Astrocyte (in vitro differentiated cells and primary cell): ENCODE results near the gene CCL5.

Experiments
- EZH2 ChIP-seq: IDR thresholded peaks from 2 replicates; pipeline ENCODE4 v1.6.1; 2012; ENCODE audit warnings: mild to moderate bottlenecking, low read length, inconsistent platforms; ENCODE audit not compliant: insufficient read depth
- TF ChIP-seq, protein P1 (sequence below): IDR thresholded peaks from 2 replicates; pipeline ENCODE4 v1.5.1; 2011; ENCODE audit warnings: low read depth, mild to moderate bottlenecking, inconsistent platforms, low read length, moderate library complexity; ENCODE audit not compliant: insufficient read depth

DNA sequence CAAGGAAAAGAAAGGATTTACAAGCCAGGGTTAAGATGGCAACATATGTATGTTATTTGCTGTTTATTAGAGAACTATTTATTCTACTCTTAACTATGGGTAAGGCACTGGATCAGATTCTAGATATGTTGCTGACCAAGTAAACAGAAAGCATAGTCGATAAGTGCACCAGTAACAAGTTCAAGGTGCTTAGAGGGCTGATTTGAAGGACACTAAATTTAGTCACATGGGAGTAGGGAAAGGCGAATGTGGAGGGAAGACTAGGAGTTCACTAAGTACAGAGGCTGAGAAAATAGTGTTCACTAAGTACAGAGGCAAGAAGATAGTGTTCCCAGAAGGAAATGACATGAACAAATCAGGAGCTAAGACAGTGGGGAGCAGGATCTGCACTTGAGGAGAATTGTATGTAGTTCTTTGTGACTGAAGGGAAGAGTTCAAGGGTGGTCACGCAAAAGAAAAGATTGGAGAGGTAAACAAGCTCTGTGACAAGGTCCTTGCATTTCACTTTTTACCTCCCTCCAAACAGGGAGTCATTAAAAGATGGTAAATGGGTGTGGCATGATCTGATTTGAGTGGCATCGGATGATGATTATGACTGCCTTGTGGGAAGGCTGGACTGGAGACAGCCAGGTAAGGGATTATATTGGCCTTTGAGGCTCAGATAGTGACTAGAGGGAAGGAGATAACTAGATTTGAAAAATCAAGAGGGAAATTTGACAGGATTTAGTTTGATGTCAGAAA lies 32.4 kb downstream of the CCL5 start:
- TF ChIP-seq, protein P1, sequence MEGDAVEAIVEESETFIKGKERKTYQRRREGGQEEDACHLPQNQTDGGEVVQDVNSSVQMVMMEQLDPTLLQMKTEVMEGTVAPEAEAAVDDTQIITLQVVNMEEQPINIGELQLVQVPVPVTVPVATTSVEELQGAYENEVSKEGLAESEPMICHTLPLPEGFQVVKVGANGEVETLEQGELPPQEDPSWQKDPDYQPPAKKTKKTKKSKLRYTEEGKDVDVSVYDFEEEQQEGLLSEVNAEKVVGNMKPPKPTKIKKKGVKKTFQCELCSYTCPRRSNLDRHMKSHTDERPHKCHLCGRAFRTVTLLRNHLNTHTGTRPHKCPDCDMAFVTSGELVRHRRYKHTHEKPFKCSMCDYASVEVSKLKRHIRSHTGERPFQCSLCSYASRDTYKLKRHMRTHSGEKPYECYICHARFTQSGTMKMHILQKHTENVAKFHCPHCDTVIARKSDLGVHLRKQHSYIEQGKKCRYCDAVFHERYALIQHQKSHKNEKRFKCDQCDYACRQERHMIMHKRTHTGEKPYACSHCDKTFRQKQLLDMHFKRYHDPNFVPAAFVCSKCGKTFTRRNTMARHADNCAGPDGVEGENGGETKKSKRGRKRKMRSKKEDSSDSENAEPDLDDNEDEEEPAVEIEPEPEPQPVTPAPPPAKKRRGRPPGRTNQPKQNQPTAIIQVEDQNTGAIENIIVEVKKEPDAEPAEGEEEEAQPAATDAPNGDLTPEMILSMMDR: no peak
- TF ChIP-seq EZH2: no peak
